GM19023 (cell line): ENCODE data around the gene TRIM38.
"Not testable (repeated sequence)": the region's sequence is repeated elsewhere in the genome, so short reads cannot be mapped to it uniquely, and the experiment has no call there.

Source experiments
- ATAC-seq: cut with Tn5 transposase; IDR thresholded peaks from one replicate; pipeline ENCODE4 v1.9.1; 2021; ENCODE audit warnings: mild to moderate bottlenecking, moderate library complexity; ENCODE audit not compliant: unreplicated experiment

TRIM38 gene

DNA sequence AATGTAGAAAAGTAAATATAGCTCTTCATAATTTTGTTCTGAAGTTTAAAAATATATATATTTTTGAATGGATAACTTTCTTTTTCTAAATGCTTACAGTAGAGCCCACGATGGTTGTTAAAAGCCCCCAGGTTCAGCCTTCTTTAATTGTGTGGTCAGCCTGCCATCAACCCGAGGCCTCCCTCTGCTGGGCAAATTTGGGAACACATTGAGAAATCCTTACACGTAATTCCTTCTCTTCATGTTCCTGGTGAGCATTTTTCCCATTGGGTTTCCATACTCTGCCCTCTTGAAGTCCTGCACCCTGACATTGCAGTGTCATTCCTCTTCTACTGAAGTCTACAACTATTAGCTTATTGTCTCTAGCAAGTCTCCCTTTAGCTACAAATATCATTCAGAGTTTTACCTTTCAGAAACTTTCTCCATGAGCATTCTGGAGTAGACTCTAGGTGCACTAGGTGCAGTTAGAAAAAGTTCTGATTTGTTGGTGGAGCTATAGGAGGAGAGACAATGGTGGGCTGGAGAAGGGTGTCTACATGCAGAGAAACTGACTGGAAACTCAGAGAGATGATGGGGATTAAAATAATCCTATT, 40.6 kb downstream of the TRIM38 start:
- no peak for ATAC-seq

DNA sequence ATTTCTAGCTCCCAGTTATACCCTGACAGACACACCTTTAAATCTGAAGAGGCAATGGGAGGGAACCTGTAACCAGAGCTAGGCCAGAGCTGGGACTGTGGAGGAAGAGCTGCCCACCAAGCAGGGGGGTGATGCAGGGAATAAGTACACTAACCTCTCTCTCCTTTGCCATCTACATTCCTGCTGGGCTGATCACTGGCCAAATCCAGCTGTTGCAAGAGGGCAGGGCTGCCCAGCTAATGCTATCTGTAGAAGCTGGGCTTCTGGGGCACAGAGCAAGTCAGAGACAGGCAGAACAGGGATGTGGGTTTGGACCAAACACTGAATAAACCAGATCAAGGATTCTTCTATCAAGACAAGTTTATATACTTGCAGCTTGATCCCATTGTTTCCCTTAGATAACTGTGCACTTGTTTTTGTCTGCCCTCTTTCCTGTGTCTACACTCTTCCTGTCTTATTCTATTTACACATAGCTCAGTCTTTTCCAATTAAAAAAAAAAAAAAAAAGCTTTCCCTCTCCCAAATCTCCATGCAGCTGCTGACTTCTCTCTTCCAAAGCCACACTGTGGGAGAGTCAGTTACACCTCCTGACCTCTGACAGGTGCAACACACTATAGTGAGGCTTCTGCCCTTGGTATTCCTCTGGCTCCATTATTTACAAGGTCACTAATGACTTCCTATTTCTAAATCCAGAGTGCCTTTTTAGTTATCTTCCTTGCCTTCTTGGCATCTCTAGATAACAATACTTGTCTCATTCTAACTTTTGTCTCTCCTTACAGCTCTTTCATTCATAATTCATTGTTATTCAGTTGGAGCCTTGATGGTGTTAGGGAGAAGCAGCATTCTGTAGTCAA, 43.7 kb downstream of the TRIM38 start:
- no peak for ATAC-seq

DNA sequence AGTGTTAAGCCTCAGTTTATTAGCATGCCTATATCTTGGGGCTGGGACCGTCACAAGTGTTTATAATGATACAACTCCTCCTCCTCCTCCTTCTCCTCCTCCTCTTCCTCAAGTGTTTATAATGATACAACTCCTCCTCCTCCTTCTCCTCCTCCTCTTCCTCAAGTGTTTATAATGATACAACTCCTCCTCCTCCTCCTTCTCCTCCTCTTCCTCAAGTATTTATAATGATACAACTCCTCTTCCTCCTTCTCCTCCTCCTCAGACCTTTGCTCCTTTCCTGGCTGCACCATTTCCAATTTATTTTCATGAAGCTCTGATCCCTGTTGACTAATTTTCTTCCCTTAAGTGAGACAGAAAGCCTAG, 44.3 kb downstream of the TRIM38 start:
- ATAC-seq = not testable (repeated sequence)

DNA sequence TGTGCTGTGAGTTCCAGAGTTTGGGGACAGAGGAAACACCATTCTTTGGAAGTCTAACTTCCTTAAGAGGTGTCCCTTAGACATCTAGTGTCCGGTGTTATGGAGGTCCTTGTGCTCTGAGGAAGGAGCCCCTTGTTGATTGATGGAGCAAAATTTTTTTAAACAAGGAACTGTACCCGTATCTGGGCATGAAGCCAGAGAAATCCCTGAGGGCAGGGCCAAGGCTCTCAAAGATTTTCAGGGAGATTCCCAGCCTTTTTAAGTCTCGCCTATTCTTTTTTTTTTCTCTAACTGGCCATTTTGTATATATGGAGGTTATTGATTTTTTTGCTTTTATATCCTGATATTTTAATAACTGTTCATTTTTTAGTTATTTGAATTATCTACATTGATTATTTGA, 45.9 kb downstream of the TRIM38 start:
- ATAC-seq = no peak

DNA sequence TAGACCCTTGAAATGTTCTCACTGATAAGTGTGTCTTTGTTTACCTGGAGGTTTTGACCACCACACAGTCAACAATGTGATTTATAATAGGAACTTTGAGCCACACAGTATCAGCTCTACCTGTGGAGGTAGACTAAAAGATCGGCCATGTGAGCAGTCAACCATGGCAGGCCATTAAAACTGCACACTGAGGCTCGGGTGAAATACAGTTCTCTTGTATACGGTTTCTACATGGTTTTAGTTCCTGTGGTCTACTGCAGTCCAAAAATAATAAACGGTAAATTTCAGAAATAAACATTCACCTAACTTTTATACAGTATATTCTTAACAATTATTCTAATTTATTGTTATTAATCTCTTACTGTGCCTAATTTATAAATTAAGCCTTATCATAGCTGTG, 47.2 kb downstream of the TRIM38 start:
- ATAC-seq = no peak

DNA sequence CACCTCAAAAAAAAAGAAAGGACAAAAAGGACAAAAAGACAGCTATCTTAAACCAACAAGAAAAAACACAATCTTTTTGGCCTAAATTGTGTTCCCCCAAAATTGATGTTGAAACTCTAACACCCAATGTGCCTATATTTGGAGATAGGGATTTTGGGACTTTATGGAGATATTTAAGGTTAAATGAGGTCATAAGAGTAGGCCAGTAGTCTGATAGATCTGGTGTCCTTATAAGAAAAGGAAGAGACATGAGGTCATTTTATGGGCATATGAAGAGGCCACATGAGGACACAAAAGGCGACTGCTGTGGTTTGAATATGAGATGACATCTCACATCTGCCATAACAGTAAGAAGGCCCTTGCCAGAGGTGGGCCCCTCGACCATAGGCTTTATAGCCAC, 49.5 kb downstream of the TRIM38 start:
- no peak for ATAC-seq

DNA sequence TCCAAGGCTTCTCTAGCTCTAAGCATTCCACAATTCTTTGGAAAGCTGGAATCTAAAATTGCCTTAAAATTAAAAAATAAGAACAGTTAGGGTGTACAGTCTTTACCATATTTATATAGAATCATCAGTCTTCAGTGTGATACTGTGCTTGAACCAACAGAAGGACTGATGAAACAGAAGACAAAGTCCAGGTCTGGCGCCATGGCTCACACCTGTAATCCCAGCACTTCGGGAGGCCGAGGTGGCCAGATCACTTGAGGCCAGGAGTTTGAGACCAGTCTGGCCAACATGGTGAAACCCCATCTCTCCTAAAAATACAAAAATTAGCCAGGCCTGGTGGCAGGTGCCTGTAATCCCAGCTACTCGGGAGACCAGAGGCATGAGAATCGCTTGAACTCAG, 51.8 kb downstream of the TRIM38 start:
- not testable (repeated sequence) for ATAC-seq

DNA sequence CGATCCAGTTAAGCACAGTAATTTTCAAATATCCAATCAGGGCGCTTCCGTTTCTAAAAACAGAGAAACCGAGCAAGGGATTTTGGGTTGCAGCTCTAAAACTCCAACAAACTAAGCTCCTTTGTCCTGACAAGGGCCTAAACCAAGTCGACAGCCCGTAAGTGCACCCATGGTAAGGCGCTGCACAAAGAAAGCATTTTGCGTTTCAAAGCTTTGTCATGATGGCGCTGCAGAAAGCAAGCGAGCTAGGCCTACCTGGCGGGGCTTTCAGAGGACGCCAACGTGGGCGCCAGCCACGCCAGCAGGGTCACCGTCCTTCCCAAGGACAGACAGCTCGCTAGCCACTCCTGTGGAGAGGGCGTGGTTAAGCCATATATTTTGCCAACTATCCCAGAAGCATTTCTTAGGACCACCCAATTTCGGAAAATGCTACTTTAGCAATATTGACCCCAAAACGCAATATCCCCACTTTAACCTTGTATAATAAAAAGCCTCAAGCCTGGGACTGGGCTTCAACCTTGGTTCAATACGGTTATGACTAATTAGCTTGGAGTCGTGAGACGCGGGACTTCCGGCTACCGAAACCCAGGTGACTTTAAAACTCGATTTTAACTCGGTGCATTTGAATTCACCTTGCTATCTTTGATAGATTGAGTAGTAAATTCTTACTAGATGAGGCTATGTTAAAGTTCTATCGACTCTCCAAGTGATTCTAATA, 53.8 kb downstream of the TRIM38 start:
- ATAC-seq = no peak

DNA sequence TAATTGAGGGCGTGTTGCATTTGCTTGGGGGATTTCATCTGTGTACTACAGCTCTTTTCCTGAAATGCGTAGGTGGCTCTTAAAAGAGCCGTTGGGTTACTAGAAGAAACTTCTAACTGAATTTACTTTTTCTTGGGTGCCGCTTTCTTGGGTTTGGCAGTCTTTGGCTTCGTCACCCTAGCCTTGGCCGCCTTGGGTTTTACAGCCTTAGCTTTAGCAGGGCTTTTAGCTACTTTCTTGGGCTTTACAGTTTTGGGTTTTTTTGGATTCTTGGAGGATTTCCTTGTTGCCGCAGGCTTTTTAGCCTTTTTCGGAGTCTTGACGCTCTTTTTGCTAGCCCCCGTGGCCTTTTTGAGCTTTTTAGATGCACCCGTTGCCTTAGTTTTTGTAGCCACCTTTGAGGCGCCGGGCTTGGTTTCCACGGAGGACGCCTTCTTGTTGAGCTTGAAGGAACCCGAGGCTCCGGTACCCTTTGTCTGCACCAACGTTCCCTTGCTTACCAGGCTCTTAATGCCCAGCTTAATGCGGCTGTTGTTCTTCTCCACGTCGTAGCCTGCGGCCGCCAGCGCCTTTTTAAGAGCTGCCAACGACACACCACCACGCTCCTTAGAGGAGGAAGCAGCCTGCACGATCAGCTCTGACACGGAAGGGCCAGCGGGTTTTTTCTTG, 54.5 kb downstream of the TRIM38 start:
- ATAC-seq = no peak

DNA sequence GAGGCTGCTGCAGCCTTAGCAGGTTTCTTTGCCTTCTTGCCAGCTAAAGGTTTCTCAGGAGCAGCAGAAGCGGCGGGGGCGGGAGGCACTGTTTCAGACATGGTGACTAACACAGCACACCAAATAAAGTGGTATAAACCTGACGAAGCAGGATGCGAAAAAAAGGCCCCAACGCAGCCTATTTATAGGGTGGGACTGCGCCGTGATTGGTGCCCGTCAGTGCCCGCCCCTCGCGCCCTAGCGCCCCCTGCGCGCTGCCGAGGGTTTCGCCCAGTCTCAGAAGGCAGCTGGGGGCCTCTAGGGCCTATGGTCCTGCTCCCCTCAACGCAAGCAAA, 55.0 kb downstream of the TRIM38 start:
- no peak for ATAC-seq

DNA sequence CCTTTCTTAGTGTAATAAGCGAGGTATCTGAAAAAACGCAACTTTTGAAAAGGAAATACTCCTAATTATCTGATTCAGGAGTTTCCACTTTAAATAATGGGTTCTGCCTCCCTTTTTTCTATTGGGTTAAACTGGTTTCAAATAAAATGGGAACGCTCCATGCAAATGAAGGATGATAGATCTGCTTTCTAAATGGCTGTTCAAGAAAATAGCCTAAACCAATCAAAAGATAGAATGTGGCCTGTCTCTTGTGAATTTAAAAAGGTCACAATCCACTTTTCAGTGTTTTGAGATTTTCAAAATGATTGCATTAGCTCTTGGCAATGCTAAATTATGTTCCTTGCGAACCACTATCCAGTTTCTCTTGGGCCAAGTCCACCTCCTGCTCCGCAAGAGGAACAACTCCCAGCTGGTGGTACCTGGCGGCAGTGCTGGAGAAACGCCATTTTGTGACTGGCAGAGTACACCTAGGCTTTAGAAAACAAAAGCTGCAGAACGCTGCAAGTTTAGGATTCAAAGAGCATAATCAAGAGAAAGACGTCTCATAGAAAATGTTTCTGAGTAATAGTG, 56.7 kb downstream of the TRIM38 start:
- ATAC-seq = no peak

DNA sequence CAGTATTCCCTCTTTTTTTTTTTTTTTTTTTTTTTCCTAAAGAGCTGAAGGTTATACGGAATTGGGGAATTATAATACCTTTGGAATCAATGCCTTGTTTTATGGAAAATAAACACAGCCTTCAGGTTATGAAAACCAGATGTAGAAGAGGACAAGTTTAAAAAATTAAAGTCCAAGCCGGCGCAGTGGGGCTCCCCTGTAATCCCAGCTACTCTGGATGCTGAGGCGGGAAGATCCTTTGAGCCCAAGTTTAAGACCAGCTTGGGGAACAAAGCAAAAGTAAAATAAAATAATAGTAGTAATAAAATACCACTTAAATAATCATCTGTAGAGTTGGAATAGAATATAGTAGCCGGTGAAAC, 57.3 kb downstream of the TRIM38 start:
- ATAC-seq = no peak

DNA sequence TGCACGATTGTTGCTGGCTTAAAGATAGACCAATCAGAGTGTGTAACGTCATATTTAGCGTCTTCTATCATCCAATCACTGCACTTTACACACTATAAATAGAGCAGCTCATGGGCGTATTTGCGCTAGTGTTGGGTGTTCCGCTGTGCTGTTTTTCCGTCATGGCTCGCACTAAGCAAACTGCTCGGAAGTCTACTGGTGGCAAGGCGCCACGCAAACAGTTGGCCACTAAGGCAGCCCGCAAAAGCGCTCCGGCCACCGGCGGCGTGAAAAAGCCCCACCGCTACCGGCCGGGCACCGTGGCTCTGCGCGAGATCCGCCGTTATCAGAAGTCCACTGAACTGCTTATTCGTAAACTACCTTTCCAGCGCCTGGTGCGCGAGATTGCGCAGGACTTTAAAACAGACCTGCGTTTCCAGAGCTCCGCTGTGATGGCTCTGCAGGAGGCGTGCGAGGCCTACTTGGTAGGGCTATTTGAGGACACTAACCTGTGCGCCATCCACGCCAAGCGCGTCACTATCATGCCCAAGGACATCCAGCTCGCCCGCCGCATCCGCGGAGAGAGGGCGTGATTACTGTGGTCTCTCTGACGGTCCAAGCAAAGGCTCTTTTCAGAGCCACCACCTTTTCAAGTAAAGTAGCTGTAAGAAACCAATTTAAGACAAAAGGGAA, 57.9 kb downstream of the TRIM38 start:
- ATAC-seq = peak; percentile 45

DNA sequence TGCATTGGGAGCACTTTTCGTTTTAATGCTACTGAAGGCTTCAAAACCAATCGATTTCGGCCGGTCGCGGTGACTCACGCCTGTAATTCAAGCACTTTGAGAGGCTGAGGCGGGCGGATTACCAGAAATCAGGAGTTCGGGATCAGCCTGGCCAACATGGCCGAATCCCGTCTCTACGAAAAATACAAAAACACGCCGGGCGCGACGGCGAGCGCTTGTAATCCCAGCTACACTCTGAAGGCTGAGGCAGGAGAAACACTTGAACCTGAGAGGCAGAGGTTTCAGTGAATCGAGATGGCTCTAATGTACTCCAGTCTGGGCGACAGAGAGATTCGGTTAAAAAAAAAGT, 58.4 kb downstream of the TRIM38 start:
- ATAC-seq = peak; percentile 16

DNA sequence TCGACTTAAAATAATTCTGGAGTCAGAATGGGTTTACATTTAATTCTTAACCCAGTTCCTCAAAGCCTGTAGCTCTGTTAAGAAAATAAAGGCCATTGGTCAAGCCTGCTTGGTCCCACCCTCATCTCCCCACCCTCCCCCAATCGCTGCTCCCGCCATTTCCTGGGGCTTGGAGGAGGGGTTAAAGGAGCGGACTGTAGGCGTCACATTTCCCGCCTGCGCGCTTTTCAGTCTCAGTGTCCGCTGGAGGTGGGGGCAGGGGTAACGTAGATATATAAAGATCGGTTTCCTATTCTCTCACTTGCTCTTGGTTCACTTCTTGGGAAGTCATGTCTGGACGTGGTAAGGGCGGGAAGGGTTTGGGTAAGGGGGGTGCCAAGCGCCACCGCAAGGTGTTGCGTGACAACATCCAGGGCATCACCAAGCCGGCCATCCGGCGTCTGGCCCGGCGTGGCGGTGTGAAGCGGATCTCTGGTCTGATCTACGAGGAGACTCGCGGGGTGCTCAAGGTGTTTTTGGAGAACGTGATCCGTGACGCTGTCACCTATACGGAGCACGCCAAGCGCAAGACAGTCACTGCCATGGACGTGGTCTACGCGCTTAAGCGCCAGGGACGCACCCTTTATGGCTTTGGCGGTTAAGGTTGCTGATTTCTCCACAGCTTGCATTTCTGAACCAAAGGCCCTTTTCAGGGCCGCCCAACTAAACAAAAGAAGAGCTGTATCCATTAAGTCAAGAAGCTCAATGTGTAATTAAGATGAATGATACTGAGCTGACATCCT, 58.9 kb downstream of the TRIM38 start:
- peak; percentile 61 for ATAC-seq

DNA sequence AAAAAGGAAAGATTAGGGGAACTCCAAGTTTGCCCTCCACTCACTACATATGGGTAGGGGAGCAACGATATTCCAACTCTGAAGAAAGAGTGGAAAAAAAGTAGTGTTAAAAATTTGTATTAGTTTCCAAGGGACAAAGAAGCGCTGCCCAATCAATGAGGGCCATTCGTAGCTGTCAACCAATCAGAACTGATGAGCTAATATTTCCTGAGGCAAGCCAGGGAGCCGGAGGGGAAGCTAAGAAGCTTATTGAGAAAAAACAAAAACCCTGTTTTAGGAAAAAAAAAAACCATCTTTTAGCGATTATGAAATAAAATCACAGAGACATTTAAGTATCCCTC, 59.5 kb downstream of the TRIM38 start:
- no peak for ATAC-seq

DNA sequence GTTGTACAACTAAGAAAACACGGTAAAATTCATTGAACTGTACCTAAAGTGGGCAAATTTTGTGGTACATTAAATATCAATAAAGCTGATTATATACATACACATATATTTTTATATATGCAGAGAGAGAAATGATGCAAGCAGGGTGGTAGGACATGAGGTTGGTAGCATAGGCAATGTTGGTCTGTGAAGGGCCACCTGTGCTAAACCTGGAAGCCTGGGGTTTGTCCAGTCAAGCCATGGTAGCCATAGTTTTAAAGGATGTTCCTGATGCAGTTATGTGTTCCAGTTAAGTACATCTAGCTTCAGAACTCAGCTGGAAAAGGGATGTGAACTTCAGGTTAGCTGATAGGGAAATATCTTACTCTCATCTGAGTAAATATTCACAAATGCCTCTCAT, 60.1 kb downstream of the TRIM38 start:
- ATAC-seq = no peak

DNA sequence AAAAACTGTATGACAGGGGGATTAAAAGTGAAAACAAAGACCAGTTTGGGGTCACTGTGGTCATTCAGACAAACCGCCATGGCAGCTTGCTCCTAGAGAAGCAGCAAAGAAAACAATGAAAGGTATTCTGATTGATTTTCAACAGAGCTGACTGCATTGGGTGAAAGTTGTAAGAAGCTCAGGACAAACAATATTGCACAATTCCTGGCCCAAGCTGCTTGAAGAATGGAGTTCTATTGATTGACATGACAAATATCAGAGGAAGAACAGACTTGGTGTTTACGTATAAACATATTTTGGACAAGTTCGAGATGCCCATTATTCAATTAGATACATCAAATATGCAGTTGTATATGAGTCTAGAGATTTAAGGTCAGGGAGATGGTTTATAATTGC, 62.0 kb downstream of the TRIM38 start:
- no peak for ATAC-seq

DNA sequence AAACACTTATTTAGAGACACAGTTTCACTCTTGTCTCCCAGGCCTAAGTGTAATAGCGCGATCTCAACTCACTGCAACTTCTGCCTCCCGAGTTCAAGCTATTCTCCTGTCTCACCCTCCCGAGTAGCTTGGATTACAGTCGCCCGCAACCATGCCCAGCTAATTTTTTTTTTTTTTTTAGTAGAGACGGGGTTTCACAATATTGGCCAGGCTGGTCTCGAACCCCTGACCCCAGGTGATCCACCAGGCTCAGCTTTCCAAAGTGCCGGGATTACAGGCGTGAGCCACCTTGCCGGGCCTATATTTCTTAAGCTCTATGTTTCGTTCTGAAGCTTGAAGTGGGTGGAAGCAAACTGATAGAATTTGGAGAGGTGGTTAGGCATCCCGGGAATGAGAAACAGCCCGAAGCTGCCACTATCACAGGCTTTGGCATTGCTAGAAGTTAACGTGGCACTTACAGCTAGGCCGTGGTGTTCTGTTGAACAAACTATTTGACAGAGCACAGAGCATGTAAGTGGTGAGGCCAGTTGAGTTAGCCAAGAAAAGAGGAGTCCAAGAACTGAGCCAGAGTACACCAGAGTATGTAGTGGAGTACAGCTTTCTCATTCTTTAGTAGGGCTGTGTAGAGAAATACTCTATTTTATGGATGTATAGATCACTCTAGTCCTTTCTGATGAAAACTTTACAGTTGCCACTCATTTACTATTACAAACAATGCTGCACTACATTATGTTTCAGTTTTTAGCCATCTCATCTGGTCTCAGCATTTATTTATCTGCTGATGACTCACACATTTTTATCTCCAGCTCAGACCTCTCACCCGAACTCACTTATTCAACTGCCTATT, 62.7 kb downstream of the TRIM38 start:
- ATAC-seq = no peak
